MCF 10A (cell line): Measurements from ENCODE around the gene BCAS3. TPM values are rescaled to one million over a fixed set of nuclear protein-coding genes. Genes with fewer than 3 reads are reported as not detected.

Experiments used
- BruUV-seq: library from RNA; stranded (reverse); fragments of 400-500 nt; replicated peaks from 2 replicates; lab custom pipeline; 2021; lab: Mats Ljungman, UMichigan
- CTCF ChIA-PET: fragments of 300-600 bp; sonication (Branson Sonifier 250); formaldehyde crosslinking; extraction: SDS; loops from one replicate; lab custom pipeline; 2021; ENCODE audit warnings: antibody characterized with exemption, inconsistent platforms; lab: Yijun Ruan, JAX
- POLR2A ChIA-PET: fragments of 300-600, 350-650 bp; sonication (Branson Sonifier 250); formaldehyde crosslinking; extraction: SDS; loops from one replicate; lab custom pipeline; 2020; ENCODE audit warnings: antibody characterized with exemption, inconsistent platforms; lab: Yijun Ruan, JAX
- DNase-seq: peaks from one replicate; pipeline ENCODE4 v3.0.0-alpha.2; 2018; ENCODE audit not compliant: unreplicated experiment
- H3K27ac Mint-ChIP-seq: one replicate; pipeline ENCODE4 v1.8.0; 2022; ENCODE audit warnings: mild to moderate bottlenecking, low read depth, mixed read lengths; ENCODE audit not compliant: unreplicated experiment
- H3K27me3 Mint-ChIP-seq: one replicate; pipeline ENCODE4 v1.8.0; 2022; ENCODE audit warnings: mixed read lengths; ENCODE audit not compliant: insufficient read depth, unreplicated experiment
- H3K36me3 Mint-ChIP-seq: one replicate; pipeline ENCODE4 v1.8.0; 2022; ENCODE audit warnings: mild to moderate bottlenecking, moderate library complexity, mixed read lengths; ENCODE audit not compliant: insufficient read depth, unreplicated experiment
- H3K4me1 Mint-ChIP-seq: one replicate; pipeline ENCODE4 v1.8.0; 2022; ENCODE audit warnings: mixed read lengths; ENCODE audit not compliant: insufficient read depth, unreplicated experiment
- H3K4me3 Mint-ChIP-seq: one replicate; pipeline ENCODE4 v1.8.0; 2022; ENCODE audit warnings: mild to moderate bottlenecking, moderate library complexity, mixed read lengths; ENCODE audit not compliant: unreplicated experiment
- H3K9me3 Mint-ChIP-seq: one replicate; pipeline ENCODE4 v1.8.0; 2022; ENCODE audit warnings: mixed read lengths; ENCODE audit not compliant: unreplicated experiment
- intact Hi-C: fragments of 100-400 bp; cut with micrococcal nuclease; formaldehyde crosslinking; loops from 2 replicates; pipeline ENCODE4 v1.14.1; 2022
- total RNA-seq: library from RNA; stranded (reverse); gene quantifications from 2 replicates; pipeline ENCODE4 v1.2.3, GENCODE V29; 2022
- TF ChIP-seq, protein P1 (sequence below): fragments of 200-600 bp; IDR thresholded peaks from one replicate; pipeline ENCODE4 v1.8.0; 2022; ENCODE audit warnings: antibody characterized with exemption, mild to moderate bottlenecking; ENCODE audit not compliant: unreplicated experiment

The BCAS3 gene
- total RNA-seq, 1 experiment from 2014 or later, result 14.6 TPM

DNA sequence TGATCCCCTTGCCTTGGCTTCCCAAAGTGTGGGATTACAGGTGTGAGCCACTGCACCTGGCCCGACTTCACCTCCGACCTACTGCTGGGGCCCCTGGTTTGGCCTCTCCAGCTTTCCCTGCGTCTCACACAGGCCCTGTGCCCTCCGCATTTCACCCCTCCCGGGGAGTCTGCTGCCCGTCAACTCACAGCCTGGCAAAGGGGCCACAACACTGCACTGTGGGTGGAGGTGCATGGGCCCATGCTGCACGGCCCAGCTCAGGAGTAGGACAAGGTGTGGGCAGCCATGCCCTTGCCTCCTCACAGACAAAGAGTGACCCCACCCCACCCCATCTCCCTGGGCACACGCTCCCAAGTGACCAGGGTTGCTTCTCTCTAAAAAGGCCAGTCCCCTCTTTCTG is 709.4 kb downstream of the BCAS3 start:
- H3K27ac Mint-ChIP-seq, result no peak overlapping the region
- no peaks in the 10 kb centered on the region for H3K27me3 Mint-ChIP-seq
- ChIA-PET POLR2A (interaction anchor here (0.7 kb wide), 1 partner anchor 12 kb away, joined by 3 read pairs; no protein-coding TSS in a partner anchor), CTCF (interaction anchor here (0.6 to 1.7 kb wide), 3 partner anchors 29 to 493 kb away, joined by 3 to 4 read pairs (median 3); no protein-coding TSS in a partner anchor)
- intact Hi-C loops, result no loop called here
- TF ChIP-seq, protein P1, sequence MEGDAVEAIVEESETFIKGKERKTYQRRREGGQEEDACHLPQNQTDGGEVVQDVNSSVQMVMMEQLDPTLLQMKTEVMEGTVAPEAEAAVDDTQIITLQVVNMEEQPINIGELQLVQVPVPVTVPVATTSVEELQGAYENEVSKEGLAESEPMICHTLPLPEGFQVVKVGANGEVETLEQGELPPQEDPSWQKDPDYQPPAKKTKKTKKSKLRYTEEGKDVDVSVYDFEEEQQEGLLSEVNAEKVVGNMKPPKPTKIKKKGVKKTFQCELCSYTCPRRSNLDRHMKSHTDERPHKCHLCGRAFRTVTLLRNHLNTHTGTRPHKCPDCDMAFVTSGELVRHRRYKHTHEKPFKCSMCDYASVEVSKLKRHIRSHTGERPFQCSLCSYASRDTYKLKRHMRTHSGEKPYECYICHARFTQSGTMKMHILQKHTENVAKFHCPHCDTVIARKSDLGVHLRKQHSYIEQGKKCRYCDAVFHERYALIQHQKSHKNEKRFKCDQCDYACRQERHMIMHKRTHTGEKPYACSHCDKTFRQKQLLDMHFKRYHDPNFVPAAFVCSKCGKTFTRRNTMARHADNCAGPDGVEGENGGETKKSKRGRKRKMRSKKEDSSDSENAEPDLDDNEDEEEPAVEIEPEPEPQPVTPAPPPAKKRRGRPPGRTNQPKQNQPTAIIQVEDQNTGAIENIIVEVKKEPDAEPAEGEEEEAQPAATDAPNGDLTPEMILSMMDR, result no peak
- no peaks in the 10 kb centered on the region for H3K36me3 Mint-ChIP-seq
- no TSS peak for BruUV-seq
- H3K4me3 Mint-ChIP-seq, result no peak overlapping the region
- DNase-seq, result no peak
- H3K9me3 Mint-ChIP-seq, result no peaks in the 10 kb centered on the region
- no peaks in the 10 kb centered on the region for H3K4me1 Mint-ChIP-seq

- Mint-ChIP-seq H3K4me3 (no peak overlapping the region), H3K9me3 (no peaks in the 10 kb centered on the region), H3K36me3 (no peaks in the 10 kb centered on the region), H3K4me1 (no peaks in the 10 kb centered on the region), H3K27me3 (no peaks in the 10 kb centered on the region), H3K27ac (no peak overlapping the region)
- TF ChIP-seq, protein P1, result no peak
- DNase-seq, result no peak
- POLR2A ChIA-PET, result interaction anchor here (0.6 kb wide), 1 partner anchor 8 kb away, joined by 3 read pairs; no protein-coding TSS in a partner anchor
- CTCF ChIA-PET, result interaction anchor here (0.6 to 1.7 kb wide), 3 partner anchors 28 to 494 kb away, joined by 3 to 4 read pairs (median 3); no protein-coding TSS in a partner anchor
- no TSS peak for BruUV-seq
- intact Hi-C loops, result loop anchor here (2.0 kb wide), 1 partner anchor 667 kb away; no protein-coding TSS in a partner anchor
Observed at GRCh38 chr17:61387511-61388305, 710.1 kb downstream of the BCAS3 start.

DNA sequence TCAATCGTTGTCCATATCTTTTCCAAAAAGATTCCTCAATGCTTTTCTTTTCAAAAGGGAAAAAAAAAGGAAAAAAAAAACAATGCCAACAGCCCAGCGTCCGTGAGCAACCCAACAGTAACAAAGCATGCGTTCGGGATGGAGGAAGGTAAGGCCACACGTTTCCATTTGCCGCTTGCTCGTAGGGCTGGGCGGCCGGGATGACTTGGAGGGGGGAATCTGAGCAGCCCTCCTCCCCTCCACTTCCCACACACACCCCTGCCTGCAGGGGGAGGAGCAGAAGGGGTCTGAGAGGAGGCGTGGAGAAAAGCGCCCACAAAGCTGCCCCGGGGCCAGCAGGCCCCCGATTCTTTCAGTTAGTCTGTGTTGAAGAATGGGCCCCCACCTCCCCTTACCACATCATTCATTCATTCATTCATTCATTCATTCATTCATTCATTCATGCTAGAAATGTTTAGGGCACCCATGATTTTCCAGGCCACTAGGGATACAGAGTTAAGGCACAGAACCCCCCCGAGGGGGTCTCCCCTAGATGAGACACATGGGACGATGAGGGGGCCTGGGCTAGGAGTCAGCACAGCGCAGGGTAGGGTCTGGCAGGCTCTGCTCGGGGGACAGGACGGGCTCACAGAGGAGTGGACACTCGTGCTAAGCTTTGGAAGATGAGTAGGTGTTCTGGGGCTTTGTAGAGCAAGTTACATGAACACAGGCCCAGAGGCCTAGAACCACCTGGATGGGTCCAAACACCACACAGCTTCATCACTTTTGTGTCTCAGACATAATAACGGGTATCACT is 711.1 kb downstream of the BCAS3 start:
- DNase-seq, result no peak
- TF ChIP-seq, protein P1, result no peak
- no peak overlapping the region for H3K27ac Mint-ChIP-seq
- ChIA-PET POLR2A (interaction anchor here (0.6 kb wide), 1 partner anchor 9 kb away, joined by 3 read pairs; no protein-coding TSS in a partner anchor), CTCF (interaction anchor here (0.6 to 1.9 kb wide), 3 partner anchors 9 to 708 kb away, joined by 3 to 4 read pairs (median 3); no protein-coding TSS in a partner anchor)
- H3K9me3 Mint-ChIP-seq, result no peaks in the 10 kb centered on the region
- H3K4me1 Mint-ChIP-seq, result no peaks in the 10 kb centered on the region
- H3K4me3 Mint-ChIP-seq, result no peak overlapping the region
- BruUV-seq, result no TSS peak
- no peaks in the 10 kb centered on the region for H3K27me3 Mint-ChIP-seq
- intact Hi-C loops, result loop anchor here (2.0 kb wide), 1 partner anchor 668 kb away; no protein-coding TSS in a partner anchor
- no peaks in the 10 kb centered on the region for H3K36me3 Mint-ChIP-seq
